GM12801 (cell line): Measurements from ENCODE around the gene UAP1L1.

Experiments
- TF ChIP-seq, protein P1 (sequence below): IDR thresholded peaks from one replicate; pipeline ENCODE4 v1.5.1; 2011; ENCODE audit warnings: control low read depth; ENCODE audit not compliant: insufficient read length; ENCODE audit errors: extremely low read depth

The UAP1L1 gene

GRCh38 chr9:137086531-137087408 lies 9.5 kb downstream of the UAP1L1 start, which contains the start of gene MAN1B1:
TSS of gene MAN1B1 (plus strand) at chr9:137086985. CDS start at chr9:137087000, 15 bp downstream.
- TF ChIP-seq, protein P1, sequence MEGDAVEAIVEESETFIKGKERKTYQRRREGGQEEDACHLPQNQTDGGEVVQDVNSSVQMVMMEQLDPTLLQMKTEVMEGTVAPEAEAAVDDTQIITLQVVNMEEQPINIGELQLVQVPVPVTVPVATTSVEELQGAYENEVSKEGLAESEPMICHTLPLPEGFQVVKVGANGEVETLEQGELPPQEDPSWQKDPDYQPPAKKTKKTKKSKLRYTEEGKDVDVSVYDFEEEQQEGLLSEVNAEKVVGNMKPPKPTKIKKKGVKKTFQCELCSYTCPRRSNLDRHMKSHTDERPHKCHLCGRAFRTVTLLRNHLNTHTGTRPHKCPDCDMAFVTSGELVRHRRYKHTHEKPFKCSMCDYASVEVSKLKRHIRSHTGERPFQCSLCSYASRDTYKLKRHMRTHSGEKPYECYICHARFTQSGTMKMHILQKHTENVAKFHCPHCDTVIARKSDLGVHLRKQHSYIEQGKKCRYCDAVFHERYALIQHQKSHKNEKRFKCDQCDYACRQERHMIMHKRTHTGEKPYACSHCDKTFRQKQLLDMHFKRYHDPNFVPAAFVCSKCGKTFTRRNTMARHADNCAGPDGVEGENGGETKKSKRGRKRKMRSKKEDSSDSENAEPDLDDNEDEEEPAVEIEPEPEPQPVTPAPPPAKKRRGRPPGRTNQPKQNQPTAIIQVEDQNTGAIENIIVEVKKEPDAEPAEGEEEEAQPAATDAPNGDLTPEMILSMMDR: no peak

- TF ChIP-seq, protein P1: no peak
Measured at GRCh38 chr9:137087409-137087925, 10.2 kb downstream of the UAP1L1 start.

GRCh38 chr9:137088121-137088520 lies 10.8 kb downstream of the UAP1L1 start:
- TF ChIP-seq, protein P1: no peak

DNA sequence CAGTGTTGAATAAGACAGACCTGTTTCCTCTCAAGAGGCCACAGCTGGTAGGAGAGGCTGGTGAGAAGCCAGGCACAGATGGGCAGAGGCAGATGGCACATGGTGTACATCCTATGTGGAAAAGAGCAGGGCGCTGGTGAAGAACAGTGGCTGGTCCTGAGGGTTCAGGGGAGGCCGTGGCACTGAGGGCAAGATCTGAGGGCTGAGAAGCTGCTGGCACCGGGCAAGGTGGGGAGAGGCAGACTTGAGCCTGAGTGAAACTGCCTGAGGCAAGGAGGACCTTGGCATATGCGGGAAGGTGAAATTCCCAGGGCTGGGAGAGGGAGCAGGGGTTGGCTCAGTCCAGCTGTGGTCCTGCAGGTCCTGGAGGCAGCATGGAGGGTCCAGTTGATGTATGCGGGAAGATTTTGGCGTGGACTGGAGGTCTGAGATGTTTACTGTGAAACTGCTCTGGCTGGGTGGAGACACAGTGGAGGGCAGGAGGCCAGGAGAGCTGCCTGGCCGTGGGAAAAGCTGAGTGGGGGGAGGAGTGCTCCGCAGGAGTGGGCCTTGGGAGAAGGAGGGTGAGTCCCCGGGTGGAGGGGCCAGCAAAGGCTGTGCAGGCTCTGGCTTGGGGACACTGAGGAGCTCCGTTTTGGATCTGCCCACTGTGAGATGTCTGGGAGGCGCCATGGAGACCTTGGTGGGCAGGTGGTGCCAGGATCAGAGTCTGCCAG lies 12.1 kb downstream of the UAP1L1 start:
- TF ChIP-seq, protein P1: no peak

- TF ChIP-seq, protein P1: no peak
Measured at GRCh38 chr9:137095664-137096517, 18.6 kb downstream of the UAP1L1 start.

DNA sequence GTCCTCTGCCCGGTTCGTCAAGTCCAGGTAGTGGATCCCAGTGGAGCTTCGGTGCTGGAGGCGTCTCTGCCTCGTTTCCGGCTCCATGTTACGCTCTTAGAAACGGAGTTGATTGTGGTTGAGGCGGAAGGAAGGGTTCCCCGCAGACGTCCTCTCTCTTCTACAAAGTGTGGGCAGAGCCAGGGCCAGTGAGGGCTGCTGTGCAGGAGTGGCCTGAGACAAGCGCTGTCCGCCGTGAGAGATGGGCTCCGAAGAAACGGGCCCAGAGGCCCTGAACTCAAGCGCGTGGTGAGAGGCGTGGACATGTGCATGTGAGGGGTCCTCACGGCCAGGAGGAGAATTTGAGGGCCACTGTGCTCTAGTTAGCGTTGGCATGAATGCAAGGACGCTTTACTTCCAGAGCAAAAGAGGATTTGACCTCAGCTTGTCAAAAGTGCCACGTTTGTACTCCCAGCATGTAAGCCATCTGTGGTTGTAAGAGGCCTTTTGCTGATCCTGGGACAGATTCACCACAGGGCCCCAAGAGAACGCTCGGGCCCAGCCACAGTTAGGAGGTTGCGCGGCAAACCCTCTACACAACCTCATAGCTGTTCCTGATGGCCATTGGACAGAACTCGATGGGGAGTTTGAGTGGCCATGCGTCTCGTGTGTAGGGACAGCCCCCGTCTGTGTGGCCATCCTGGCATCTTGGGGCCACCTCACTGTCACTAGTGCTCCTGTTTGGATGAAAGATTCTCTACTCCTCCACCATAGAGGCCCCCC lies 19.6 kb downstream of the UAP1L1 start:
- TF ChIP-seq, protein P1: no peak
